ENCODE measurements around the gene SNX7.

The SNX7 gene

GRCh38 chr1:98707556-98707955 is 46.0 kb downstream of the SNX7 start:
- CTCF ChIA-PET, result no interaction called here

GRCh38 chr1:98709906-98710305 is 48.4 kb downstream of the SNX7 start:
- Mint-ChIP-seq H3K9me3 (no peaks in the 10 kb centered on the region), H3K36me3 (no peaks in the 10 kb centered on the region), H3K4me1 (no peaks in the 10 kb centered on the region), H3K4me3 (no peak overlapping the region), H3K27me3 (no peaks in the 10 kb centered on the region), H3K27ac (no peak overlapping the region)
- CTCF ChIA-PET, result no interaction called here
- no peak for DNase-seq

More at GRCh38 chr1:98707556-98707955, 46.0 kb downstream of the SNX7 start:
- Mint-ChIP-seq H3K27ac (no peak overlapping the region), H3K36me3 (no peaks in the 10 kb centered on the region), H3K4me3 (no peak overlapping the region), H3K27me3 (no peaks in the 10 kb centered on the region), H3K9me3 (no peaks in the 10 kb centered on the region), H3K4me1 (no peaks in the 10 kb centered on the region)
- no peak for DNase-seq

- CTCF ChIA-PET, result no interaction called here
- Mint-ChIP-seq H3K27ac (no peak overlapping the region), H3K4me1 (no peaks in the 10 kb centered on the region), H3K4me3 (no peak overlapping the region), H3K36me3 (no peaks in the 10 kb centered on the region), H3K27me3 (no peaks in the 10 kb centered on the region), H3K9me3 (no peaks in the 10 kb centered on the region)
- no peak for DNase-seq
Measured at GRCh38 chr1:98723574-98723973, 62.1 kb downstream of the SNX7 start.

GRCh38 chr1:98732985-98733781 is 71.7 kb downstream of the SNX7 start:
- DNase-seq, result no peak
- H3K27ac Mint-ChIP-seq, result no peak overlapping the region
- H3K36me3 Mint-ChIP-seq, result no peaks in the 10 kb centered on the region
- H3K4me1 Mint-ChIP-seq, result no peaks in the 10 kb centered on the region
- no peaks in the 10 kb centered on the region for H3K9me3 Mint-ChIP-seq
- peaks cover 4% of the 10 kb centered on the region for H3K27me3 Mint-ChIP-seq
- CTCF ChIA-PET, result no interaction called here
- no peak overlapping the region for H3K4me3 Mint-ChIP-seq

GRCh38 chr1:98733782-98734112 is 72.2 kb downstream of the SNX7 start:
- Mint-ChIP-seq H3K4me1 (no peaks in the 10 kb centered on the region), H3K36me3 (no peaks in the 10 kb centered on the region), H3K4me3 (no peak overlapping the region), H3K9me3 (no peaks in the 10 kb centered on the region), H3K27ac (no peak overlapping the region), H3K27me3 (peaks cover 4% of the 10 kb centered on the region)
- CTCF ChIA-PET, result no interaction called here
- DNase-seq, result no peak

- no peaks in the 10 kb centered on the region for H3K4me1 Mint-ChIP-seq
- H3K9me3 Mint-ChIP-seq, result no peaks in the 10 kb centered on the region
- H3K4me3 Mint-ChIP-seq, result no peak overlapping the region
- no peak overlapping the region for H3K27ac Mint-ChIP-seq
- no peak for DNase-seq
- no peaks in the 10 kb centered on the region for H3K36me3 Mint-ChIP-seq
- H3K27me3 Mint-ChIP-seq, result peaks cover 4% of the 10 kb centered on the region
- CTCF ChIA-PET, result no interaction called here
Measured at GRCh38 chr1:98735756-98736155, 74.2 kb downstream of the SNX7 start.

GRCh38 chr1:98737835-98738234 is 76.3 kb downstream of the SNX7 start:
- DNase-seq, result no peak
- Mint-ChIP-seq H3K27ac (no peak overlapping the region), H3K27me3 (peaks cover 4% of the 10 kb centered on the region), H3K4me1 (no peaks in the 10 kb centered on the region), H3K4me3 (no peak overlapping the region), H3K36me3 (no peaks in the 10 kb centered on the region), H3K9me3 (no peaks in the 10 kb centered on the region)
- CTCF ChIA-PET, result interaction anchor here (1.2 kb wide), 1 partner anchor 12 kb away, joined by 3 read pairs; no protein-coding TSS in a partner anchor

GRCh38 chr1:98739762-98740161 is 78.2 kb downstream of the SNX7 start:
- no peak overlapping the region for H3K27ac Mint-ChIP-seq
- no peak for DNase-seq
- H3K9me3 Mint-ChIP-seq, result no peaks in the 10 kb centered on the region
- H3K4me3 Mint-ChIP-seq, result no peak overlapping the region
- H3K27me3 Mint-ChIP-seq, result peaks cover 4% of the 10 kb centered on the region
- no peaks in the 10 kb centered on the region for H3K4me1 Mint-ChIP-seq
- CTCF ChIA-PET, result no interaction called here
- no peaks in the 10 kb centered on the region for H3K36me3 Mint-ChIP-seq

GRCh38 chr1:98741164-98741563 is 79.6 kb downstream of the SNX7 start:
- no peaks in the 10 kb centered on the region for H3K9me3 Mint-ChIP-seq
- no peaks in the 10 kb centered on the region for H3K4me1 Mint-ChIP-seq
- H3K27me3 Mint-ChIP-seq, result peaks cover 4% of the 10 kb centered on the region
- no peak overlapping the region for H3K27ac Mint-ChIP-seq
- H3K4me3 Mint-ChIP-seq, result no peak overlapping the region
- CTCF ChIA-PET, result interaction anchor here (0.6 kb wide), 1 partner anchor 70 kb away, joined by 3 read pairs; no protein-coding TSS in a partner anchor
- DNase-seq, result no peak
- H3K36me3 Mint-ChIP-seq, result no peaks in the 10 kb centered on the region

GRCh38 chr1:98749152-98749756 is 87.7 kb downstream of the SNX7 start:
- Mint-ChIP-seq H3K27ac (no peak overlapping the region), H3K27me3 (no peaks in the 10 kb centered on the region), H3K36me3 (no peaks in the 10 kb centered on the region), H3K9me3 (no peaks in the 10 kb centered on the region), H3K4me3 (no peak overlapping the region), H3K4me1 (no peaks in the 10 kb centered on the region)
- CTCF ChIA-PET, result interaction anchor here (0.9 to 2.2 kb wide), 7 partner anchors 11 to 955 kb away, joined by 3 to 9 read pairs (median 3); no protein-coding TSS in a partner anchor
- no peak for DNase-seq

- Mint-ChIP-seq H3K36me3 (no peaks in the 10 kb centered on the region), H3K27ac (no peak overlapping the region), H3K9me3 (no peaks in the 10 kb centered on the region), H3K4me1 (no peaks in the 10 kb centered on the region), H3K4me3 (no peak overlapping the region), H3K27me3 (no peaks in the 10 kb centered on the region)
- CTCF ChIA-PET, result no interaction called here
- DNase-seq, result no peak
Measured at GRCh38 chr1:98754176-98754575, 92.7 kb downstream of the SNX7 start.

GRCh38 chr1:98761219-98761865 is 99.8 kb downstream of the SNX7 start:
- no peak for DNase-seq
- H3K4me3 Mint-ChIP-seq, result no peak overlapping the region
- CTCF ChIA-PET, result interaction anchor here (1.6 to 2.2 kb wide), 2 partner anchors 10 to 12 kb away, joined by 4 to 9 read pairs; no protein-coding TSS in a partner anchor
- H3K4me1 Mint-ChIP-seq, result peaks cover 2% of the 10 kb centered on the region
- H3K36me3 Mint-ChIP-seq, result no peaks in the 10 kb centered on the region
- H3K27ac Mint-ChIP-seq, result no peak overlapping the region
- no peaks in the 10 kb centered on the region for H3K27me3 Mint-ChIP-seq
- no peaks in the 10 kb centered on the region for H3K9me3 Mint-ChIP-seq

- H3K4me1 Mint-ChIP-seq, result peaks cover 2% of the 10 kb centered on the region
- no peak overlapping the region for H3K27ac Mint-ChIP-seq
- no peaks in the 10 kb centered on the region for H3K9me3 Mint-ChIP-seq
- no peaks in the 10 kb centered on the region for H3K27me3 Mint-ChIP-seq
- H3K4me3 Mint-ChIP-seq, result no peak overlapping the region
- DNase-seq, result no peak
- CTCF ChIA-PET, result no interaction called here
- no peaks in the 10 kb centered on the region for H3K36me3 Mint-ChIP-seq
Measured at GRCh38 chr1:98763488-98764150, 102.1 kb downstream of the SNX7 start.

GRCh38 chr1:98764485-98764884 is 103.0 kb downstream of the SNX7 start:
- Mint-ChIP-seq H3K36me3 (no peaks in the 10 kb centered on the region), H3K4me1 (peaks cover 2% of the 10 kb centered on the region), H3K9me3 (no peaks in the 10 kb centered on the region), H3K27ac (no peak overlapping the region), H3K4me3 (no peak overlapping the region), H3K27me3 (no peaks in the 10 kb centered on the region)
- CTCF ChIA-PET, result no interaction called here
- no peak for DNase-seq
